ENCODE data around the gene FARSB. TPM values are rescaled to one million over a fixed set of nuclear protein-coding genes. Genes with fewer than 3 reads are reported as not detected.

The FARSB gene
- polyA plus RNA-seq, 3 donors = 5.8 to 10.9 (median 8.4) TPM

DNA sequence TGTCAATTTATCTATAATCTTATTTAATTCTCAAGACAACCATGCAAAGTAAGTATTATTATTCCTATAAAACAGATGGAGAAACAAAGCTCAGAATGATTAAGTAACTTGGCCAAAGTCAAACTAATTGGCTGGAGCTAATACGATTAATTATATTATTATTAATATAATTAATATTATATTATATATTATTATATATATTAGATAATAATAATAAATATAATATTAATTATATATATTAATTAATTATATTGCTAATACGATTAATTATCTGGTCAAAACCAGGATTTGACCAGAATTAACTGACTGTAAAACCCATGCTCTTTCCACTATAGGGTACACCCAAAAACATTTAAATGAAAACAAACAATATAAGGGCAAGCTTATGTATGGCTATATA lies 52.4 kb downstream of the FARSB start:
- Mint-ChIP-seq H3K36me3 (peaks cover 46 to 48% of the 10 kb centered on the region in 2 donors), H3K27ac (peak overlapping the region in 1 of 7 donors; percentile 36), H3K27me3 (ENCODE audit: low read depth in 3 of 3) (no peaks in the 10 kb centered on the region), H3K4me1 (peaks cover 7% of the 10 kb centered on the region), H3K9me3 (no peaks in the 10 kb centered on the region), H3K4me3 (no peak overlapping the region)
- TF ChIP-seq, protein P1, sequence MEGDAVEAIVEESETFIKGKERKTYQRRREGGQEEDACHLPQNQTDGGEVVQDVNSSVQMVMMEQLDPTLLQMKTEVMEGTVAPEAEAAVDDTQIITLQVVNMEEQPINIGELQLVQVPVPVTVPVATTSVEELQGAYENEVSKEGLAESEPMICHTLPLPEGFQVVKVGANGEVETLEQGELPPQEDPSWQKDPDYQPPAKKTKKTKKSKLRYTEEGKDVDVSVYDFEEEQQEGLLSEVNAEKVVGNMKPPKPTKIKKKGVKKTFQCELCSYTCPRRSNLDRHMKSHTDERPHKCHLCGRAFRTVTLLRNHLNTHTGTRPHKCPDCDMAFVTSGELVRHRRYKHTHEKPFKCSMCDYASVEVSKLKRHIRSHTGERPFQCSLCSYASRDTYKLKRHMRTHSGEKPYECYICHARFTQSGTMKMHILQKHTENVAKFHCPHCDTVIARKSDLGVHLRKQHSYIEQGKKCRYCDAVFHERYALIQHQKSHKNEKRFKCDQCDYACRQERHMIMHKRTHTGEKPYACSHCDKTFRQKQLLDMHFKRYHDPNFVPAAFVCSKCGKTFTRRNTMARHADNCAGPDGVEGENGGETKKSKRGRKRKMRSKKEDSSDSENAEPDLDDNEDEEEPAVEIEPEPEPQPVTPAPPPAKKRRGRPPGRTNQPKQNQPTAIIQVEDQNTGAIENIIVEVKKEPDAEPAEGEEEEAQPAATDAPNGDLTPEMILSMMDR (IDR thresholded peaks at IDR 0.05) = no peak
- H3K79me2 ChIP-seq (ENCODE audit: insufficient read depth, low read length) = peaks cover 3% of the 10 kb centered on the region
- H3K9me3 ChIP-seq (replicated peaks in 1 of 2; ENCODE audit: control insufficient read depth in 1 of 2, insufficient read depth in 1 of 2, low read length in 2 of 2) = no peaks in the 10 kb centered on the region
- DNase-seq = no peak
- no CpG with 5 or more reads among the region's 2 CpGs for WGBS (ENCODE audit: insufficient coverage)
- no peaks in the 10 kb centered on the region for H3K27me3 ChIP-seq (ENCODE audit: control insufficient read depth in 2 of 2, insufficient read depth in 2 of 2, low read length in 2 of 2)
- no peaks in the 10 kb centered on the region for H4K20me1 ChIP-seq (ENCODE audit: insufficient read depth, low read length)
- no peak overlapping the region for H3K4me3 ChIP-seq (replicated peaks in 1 of 3; ENCODE audit: low read depth in 2 of 3, low read length in 3 of 3)
- H2AFZ ChIP-seq (ENCODE audit: insufficient read depth, low read depth, low read length, poor library complexity, severe bottlenecking) = no peak overlapping the region
- H3K4me1 ChIP-seq (ENCODE audit: control insufficient read depth in 1 of 2, insufficient read depth in 2 of 2, low read length in 2 of 2) = no peaks in the 10 kb centered on the region
- peaks cover 25 to 61% of the 10 kb centered on the region in 2 donors for H3K36me3 ChIP-seq (replicated peaks in 1 of 2; ENCODE audit: control insufficient read depth in 1 of 2, insufficient read depth in 2 of 2, low read length in 2 of 2)
- no peak overlapping the region for H3K4me2 ChIP-seq (replicated peaks; ENCODE audit: extremely low read depth, low read length, poor library complexity, severe bottlenecking)
- intact Hi-C loops (cut with micrococcal nuclease) = no loop called here
- no peak overlapping the region for H3K9ac ChIP-seq (ENCODE audit: insufficient read depth, low read length, poor library complexity, severe bottlenecking)
- no peak overlapping the region for H3K27ac ChIP-seq (ENCODE audit: low read depth in 1 of 2, low read length in 2 of 2)

DNA sequence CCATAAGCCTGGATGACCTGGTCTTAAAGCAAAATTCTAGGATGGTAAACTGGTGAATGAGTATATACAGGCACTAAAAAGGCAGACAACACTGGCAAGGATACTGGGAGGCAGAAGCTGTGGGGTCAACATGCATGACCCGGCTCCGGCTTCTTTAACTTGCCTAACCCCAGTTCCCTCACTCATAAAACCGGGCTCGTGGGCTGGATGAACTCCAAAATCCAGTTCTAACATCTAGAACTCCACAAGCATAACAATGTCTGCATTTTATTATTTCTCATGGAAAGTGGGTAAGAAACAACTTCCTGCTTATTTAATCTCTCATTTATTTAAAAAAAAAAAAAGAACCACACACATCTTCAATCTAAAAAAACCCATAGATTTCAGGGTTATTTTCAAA lies 57.3 kb downstream of the FARSB start:
- Histone ChIP-seq H3K4me3 (replicated peaks in 1 of 3; ENCODE audit: low read depth in 2 of 3, low read length in 3 of 3) (no peak overlapping the region), H3K27me3 (ENCODE audit: control insufficient read depth in 2 of 2, insufficient read depth in 2 of 2, low read length in 2 of 2) (no peaks in the 10 kb centered on the region), H4K20me1 (ENCODE audit: insufficient read depth, low read length) (no peaks in the 10 kb centered on the region), H3K4me1 (ENCODE audit: control insufficient read depth in 1 of 2, insufficient read depth in 2 of 2, low read length in 2 of 2) (no peaks in the 10 kb centered on the region), H3K27ac (ENCODE audit: low read depth in 1 of 2, low read length in 2 of 2) (no peak overlapping the region), H2AFZ (ENCODE audit: insufficient read depth, low read depth, low read length, poor library complexity, severe bottlenecking) (no peak overlapping the region), H3K36me3 (replicated peaks in 1 of 2; ENCODE audit: control insufficient read depth in 1 of 2, insufficient read depth in 2 of 2, low read length in 2 of 2) (peaks cover 36 to 75% of the 10 kb centered on the region in 2 donors), H3K4me2 (replicated peaks; ENCODE audit: extremely low read depth, low read length, poor library complexity, severe bottlenecking) (no peak overlapping the region), H3K9me3 (replicated peaks in 1 of 2; ENCODE audit: control insufficient read depth in 1 of 2, insufficient read depth in 1 of 2, low read length in 2 of 2) (no peaks in the 10 kb centered on the region), H3K79me2 (ENCODE audit: insufficient read depth, low read length) (no peaks in the 10 kb centered on the region), H3K9ac (ENCODE audit: insufficient read depth, low read length, poor library complexity, severe bottlenecking) (no peak overlapping the region)
- Mint-ChIP-seq H3K27ac (no peak overlapping the region), H3K4me1 (no peaks in the 10 kb centered on the region), H3K9me3 (no peaks in the 10 kb centered on the region), H3K36me3 (peaks cover 66 to 68% of the 10 kb centered on the region in 2 donors), H3K4me3 (no peak overlapping the region), H3K27me3 (ENCODE audit: low read depth in 3 of 3) (no peaks in the 10 kb centered on the region)
- intact Hi-C loops (cut with micrococcal nuclease) = no loop called here
- no CpG with 5 or more reads among the region's 4 CpGs for WGBS (ENCODE audit: insufficient coverage)
- no peak for DNase-seq
- TF ChIP-seq, protein P1 (IDR thresholded peaks at IDR 0.05) = no peak

All from CD14-positive monocyte (primary cell).